Ascending aorta (tissue), 2 donors: ENCODE measurements around the gene NEDD8. TPM values are rescaled to one million over a fixed set of nuclear protein-coding genes. Genes with fewer than 3 reads are reported as not detected.

Experiments used
- DNase-seq, 2 donors: peaks; one replicate each; pipeline ENCODE4 v3.0.0-alpha.2; 2019; ENCODE audit warnings: low spot score in 2 of 2
- H3K27ac ChIP-seq, 2 donors: fragments of 200-600 bp; sonication (generic); one replicate each; pipeline ENCODE4 v1.5.1; 2016 to 2017; ENCODE audit warnings: mild to moderate bottlenecking in 1 of 2
- H3K27me3 ChIP-seq: fragments of 200-600 bp; sonication (generic); one replicate; pipeline ENCODE4 v1.5.1; 2017
- H3K36me3 ChIP-seq, 2 donors: fragments of 200-600 bp; sonication (generic); one replicate each; pipeline ENCODE4 v1.5.1; 2016
- H3K4me1 ChIP-seq, 2 donors: fragments of 200-600 bp; sonication (generic); one replicate each; pipeline ENCODE4 v1.5.1; 2016 to 2017; ENCODE audit warnings: mild to moderate bottlenecking in 1 of 2
- H3K4me3 ChIP-seq, 2 donors: fragments of 200-600 bp; sonication (generic); one replicate each; pipeline ENCODE4 v1.5.1; 2016 to 2017; ENCODE audit warnings: mild to moderate bottlenecking in 1 of 2
- H3K9me3 ChIP-seq, 2 donors: fragments of 200-600 bp; sonication (generic); one replicate each; pipeline ENCODE4 v1.5.1; 2016
- CTCF ChIP-seq, 3 experiments: fragments of 200-600 bp in 2 of 3; fragments of 450-650 bp in 1 of 3; sonication (generic) in 2 of 3; IDR thresholded peaks; one replicate each; pipeline ENCODE4 v1.5.1; 2016 to 2019; ENCODE audit warnings: antibody characterized with exemption in 3 of 3, mild to moderate bottlenecking in 1 of 3, moderate library complexity in 1 of 3
- intact Hi-C: fragments of 100-400 bp; cut with DNase I; formaldehyde crosslinking; loops from one replicate; pipeline ENCODE4 v1.15.1; 2023
- total RNA-seq: library from RNA; depleted of rRNA; stranded (reverse); fragments of >200 nt; gene quantifications from one replicate; pipeline ENCODE4 v1.1.0, GENCODE V29; 2016

The NEDD8 gene
- total RNA-seq = 72.8 TPM

- Histone ChIP-seq H3K27me3 (no peaks in the 10 kb centered on the region), H3K27ac (peak within 1 kb of the TSS; percentile 86 to 89), H3K4me1 (peaks cover 10 to 20% of the 10 kb centered on the region in 2 donors), H3K9me3 (no peaks in the 10 kb centered on the region), H3K36me3 (peaks cover 11 to 40% of the 10 kb centered on the region in 2 donors), H3K4me3 (peak within 1 kb of the TSS; percentile 85 to 90)
- peak; percentile 87 to 97 for DNase-seq
- no peak for TF ChIP-seq CTCF (IDR thresholded peaks at IDR 0.05)
- intact Hi-C loops = loop anchor here (1.0 to 5.0 kb wide), 5 partner anchors 10 to 85 kb away; partner anchors contain the start of genes MDP1, PSME2, RABGGTA and RNF31
These were observed at the start of gene NEDD8 for GRCh38 chr14:24232121-24232644. TSS of gene NEDD8 (minus strand) at chr14:24232367. CDS start at chr14:24232267, 100 bp downstream.

- no peaks in the 10 kb centered on the region for H3K9me3 ChIP-seq
- H3K27ac ChIP-seq = no peak overlapping the region
- no peak for TF ChIP-seq CTCF (IDR thresholded peaks at IDR 0.05)
- DNase-seq = no peak
- intact Hi-C loops = no loop called here
- no peaks in the 10 kb centered on the region for H3K36me3 ChIP-seq
- no peak overlapping the region for H3K4me3 ChIP-seq
- H3K4me1 ChIP-seq = no peaks in the 10 kb centered on the region
- H3K27me3 ChIP-seq = no peaks in the 10 kb centered on the region
These were observed 49.5 kb upstream of the NEDD8 start for GRCh38 chr14:24281636-24282035.

GRCh38 chr14:24280797-24281460, 48.8 kb upstream of the NEDD8 start:
- H3K4me1 ChIP-seq = no peaks in the 10 kb centered on the region
- no peak overlapping the region for H3K4me3 ChIP-seq
- no peaks in the 10 kb centered on the region for H3K9me3 ChIP-seq
- intact Hi-C loops = no loop called here
- no peaks in the 10 kb centered on the region for H3K27me3 ChIP-seq
- H3K36me3 ChIP-seq = no peaks in the 10 kb centered on the region
- no peak for DNase-seq
- TF ChIP-seq CTCF (IDR thresholded peaks at IDR 0.05) = no peak
- H3K27ac ChIP-seq = no peak overlapping the region

GRCh38 chr14:24279301-24280186, 47.4 kb upstream of the NEDD8 start:
- no peaks in the 10 kb centered on the region for H3K4me1 ChIP-seq
- H3K27me3 ChIP-seq = no peaks in the 10 kb centered on the region
- TF ChIP-seq CTCF (IDR thresholded peaks at IDR 0.05) = no peak
- no peaks in the 10 kb centered on the region for H3K9me3 ChIP-seq
- intact Hi-C loops = no loop called here
- H3K36me3 ChIP-seq = no peaks in the 10 kb centered on the region
- DNase-seq = no peak
- H3K27ac ChIP-seq = no peak overlapping the region
- no peak overlapping the region for H3K4me3 ChIP-seq

GRCh38 chr14:24278424-24278823, 46.3 kb upstream of the NEDD8 start:
- no peaks in the 10 kb centered on the region for H3K9me3 ChIP-seq
- no peaks in the 10 kb centered on the region for H3K4me1 ChIP-seq
- no peak for TF ChIP-seq CTCF (IDR thresholded peaks at IDR 0.05)
- H3K27ac ChIP-seq = no peak overlapping the region
- intact Hi-C loops = no loop called here
- no peaks in the 10 kb centered on the region for H3K36me3 ChIP-seq
- no peak for DNase-seq
- H3K4me3 ChIP-seq = no peak overlapping the region
- no peaks in the 10 kb centered on the region for H3K27me3 ChIP-seq
